ENCODE results near the gene ANO10. TPM values are rescaled to one million over a fixed set of nuclear protein-coding genes. Genes with fewer than 3 reads are reported as not detected.
"Not testable (repeated sequence)": the region's sequence is repeated elsewhere in the genome, so short reads cannot be mapped to it uniquely, and the experiment has no call there.

The ANO10 gene
- total RNA-seq, 1 donor from 2014 or later = 32.8 TPM

DNA sequence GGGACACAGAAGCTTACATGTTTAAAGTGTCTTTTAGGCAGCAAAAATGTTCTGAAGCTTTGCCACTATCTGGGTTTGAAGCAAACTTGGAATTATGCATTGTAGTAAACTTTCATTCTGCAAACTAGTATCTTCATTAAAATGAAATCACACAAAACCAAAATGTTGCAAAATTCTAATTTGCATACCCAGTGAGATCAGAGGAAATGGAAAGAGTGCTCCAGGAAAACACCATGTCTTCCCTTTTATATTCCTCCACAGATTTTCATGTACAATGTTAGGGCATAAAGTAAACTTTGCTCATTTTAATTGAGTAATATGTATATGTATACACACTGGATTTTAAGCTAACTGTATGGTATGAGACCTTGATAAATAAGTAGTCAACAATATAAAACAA, 23.9 kb downstream of the ANO10 start:
- Mint-ChIP-seq H3K27ac (ENCODE audit: unreplicated experiment) (no peak overlapping the region), H3K9me3 (ENCODE audit: unreplicated experiment) (peaks cover 11% of the 10 kb centered on the region), H3K4me3 (ENCODE audit: unreplicated experiment) (no peak overlapping the region), H3K27me3 (ENCODE audit: unreplicated experiment) (no peaks in the 10 kb centered on the region), H3K36me3 (ENCODE audit: unreplicated experiment) (peaks cover 33% of the 10 kb centered on the region), H3K4me1 (ENCODE audit: unreplicated experiment) (no peaks in the 10 kb centered on the region)
- TF ChIP-seq, protein P1, sequence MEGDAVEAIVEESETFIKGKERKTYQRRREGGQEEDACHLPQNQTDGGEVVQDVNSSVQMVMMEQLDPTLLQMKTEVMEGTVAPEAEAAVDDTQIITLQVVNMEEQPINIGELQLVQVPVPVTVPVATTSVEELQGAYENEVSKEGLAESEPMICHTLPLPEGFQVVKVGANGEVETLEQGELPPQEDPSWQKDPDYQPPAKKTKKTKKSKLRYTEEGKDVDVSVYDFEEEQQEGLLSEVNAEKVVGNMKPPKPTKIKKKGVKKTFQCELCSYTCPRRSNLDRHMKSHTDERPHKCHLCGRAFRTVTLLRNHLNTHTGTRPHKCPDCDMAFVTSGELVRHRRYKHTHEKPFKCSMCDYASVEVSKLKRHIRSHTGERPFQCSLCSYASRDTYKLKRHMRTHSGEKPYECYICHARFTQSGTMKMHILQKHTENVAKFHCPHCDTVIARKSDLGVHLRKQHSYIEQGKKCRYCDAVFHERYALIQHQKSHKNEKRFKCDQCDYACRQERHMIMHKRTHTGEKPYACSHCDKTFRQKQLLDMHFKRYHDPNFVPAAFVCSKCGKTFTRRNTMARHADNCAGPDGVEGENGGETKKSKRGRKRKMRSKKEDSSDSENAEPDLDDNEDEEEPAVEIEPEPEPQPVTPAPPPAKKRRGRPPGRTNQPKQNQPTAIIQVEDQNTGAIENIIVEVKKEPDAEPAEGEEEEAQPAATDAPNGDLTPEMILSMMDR (IDR thresholded peaks at IDR 0.05) = no peak
- DNase-seq (ENCODE audit: extremely low spot score, unreplicated experiment) = no peak

DNA sequence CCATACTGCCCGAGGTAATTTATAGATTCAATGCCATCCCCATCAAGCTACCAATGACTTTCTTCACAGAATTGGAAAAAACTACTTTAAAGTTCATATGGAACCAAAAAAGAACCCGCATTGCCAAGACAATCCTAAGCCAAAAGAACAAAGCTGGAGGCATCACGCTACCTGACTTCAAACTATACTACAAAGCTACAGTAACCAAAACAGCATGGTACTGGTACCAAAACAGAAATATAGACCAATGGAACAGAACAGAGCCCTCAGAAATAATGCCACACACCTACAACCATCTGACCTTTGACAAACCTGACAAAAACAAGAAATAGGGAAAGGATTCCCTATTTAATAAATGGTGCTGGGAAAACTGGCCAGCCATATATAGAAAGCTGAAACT, 25.6 kb downstream of the ANO10 start:
- DNase-seq (ENCODE audit: extremely low spot score, unreplicated experiment); H3K4me3 Mint-ChIP-seq (ENCODE audit: unreplicated experiment); H3K4me1 Mint-ChIP-seq (ENCODE audit: unreplicated experiment); H3K27me3 Mint-ChIP-seq (ENCODE audit: unreplicated experiment); H3K27ac Mint-ChIP-seq (ENCODE audit: unreplicated experiment): not testable (repeated sequence)
- Mint-ChIP-seq H3K36me3 (ENCODE audit: unreplicated experiment) (peaks cover 41% of the 10 kb centered on the region), H3K9me3 (ENCODE audit: unreplicated experiment) (peaks cover 19% of the 10 kb centered on the region)

DNA sequence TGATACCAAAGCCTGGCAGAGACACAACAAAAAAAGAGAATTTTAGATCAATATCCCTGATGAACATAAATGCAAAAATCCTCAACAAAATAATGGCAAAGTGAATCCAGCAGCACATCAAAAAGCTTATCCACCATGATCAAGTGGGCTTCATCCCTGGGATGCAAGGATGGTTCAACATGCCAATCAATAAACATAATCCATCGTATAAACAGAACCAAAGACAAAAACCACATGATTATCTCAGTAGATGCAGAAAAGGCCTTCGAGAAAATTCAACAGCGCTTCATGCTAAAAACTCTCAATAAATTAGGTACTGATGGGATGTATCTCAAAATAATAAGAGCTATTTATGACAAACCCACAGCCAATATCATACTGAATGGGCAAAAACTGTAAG, 26.5 kb downstream of the ANO10 start:
- DNase-seq (ENCODE audit: extremely low spot score, unreplicated experiment); H3K27ac Mint-ChIP-seq (ENCODE audit: unreplicated experiment); H3K4me3 Mint-ChIP-seq (ENCODE audit: unreplicated experiment); H3K4me1 Mint-ChIP-seq (ENCODE audit: unreplicated experiment); H3K27me3 Mint-ChIP-seq (ENCODE audit: unreplicated experiment): not testable (repeated sequence)
- Mint-ChIP-seq H3K9me3 (ENCODE audit: unreplicated experiment) (peaks cover 19% of the 10 kb centered on the region), H3K36me3 (ENCODE audit: unreplicated experiment) (peaks cover 50% of the 10 kb centered on the region)

DNA sequence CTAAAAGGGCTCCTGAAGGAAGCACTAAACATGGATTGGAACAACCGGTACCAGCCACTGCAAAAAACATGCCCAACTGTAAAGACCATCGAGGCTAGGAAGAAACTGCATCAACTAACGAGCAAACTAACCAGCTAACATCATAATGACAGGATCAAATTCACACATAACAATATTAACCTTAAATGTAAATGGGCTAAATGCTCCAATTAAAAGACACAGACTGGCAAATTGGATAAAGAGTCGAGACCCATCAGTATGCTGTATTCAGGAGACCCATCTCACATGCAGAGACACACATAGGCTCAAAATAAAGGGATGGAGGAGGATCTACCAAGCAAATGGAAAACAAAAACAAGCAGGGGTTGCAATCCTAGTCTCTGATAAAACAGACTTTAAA, 28.2 kb downstream of the ANO10 start:
- H3K27ac Mint-ChIP-seq (ENCODE audit: unreplicated experiment); H3K4me1 Mint-ChIP-seq (ENCODE audit: unreplicated experiment); H3K27me3 Mint-ChIP-seq (ENCODE audit: unreplicated experiment); DNase-seq (ENCODE audit: extremely low spot score, unreplicated experiment); H3K4me3 Mint-ChIP-seq (ENCODE audit: unreplicated experiment): not testable (repeated sequence)
- Mint-ChIP-seq H3K36me3 (ENCODE audit: unreplicated experiment) (peaks cover 55% of the 10 kb centered on the region), H3K9me3 (ENCODE audit: unreplicated experiment) (peaks cover 19% of the 10 kb centered on the region)

DNA sequence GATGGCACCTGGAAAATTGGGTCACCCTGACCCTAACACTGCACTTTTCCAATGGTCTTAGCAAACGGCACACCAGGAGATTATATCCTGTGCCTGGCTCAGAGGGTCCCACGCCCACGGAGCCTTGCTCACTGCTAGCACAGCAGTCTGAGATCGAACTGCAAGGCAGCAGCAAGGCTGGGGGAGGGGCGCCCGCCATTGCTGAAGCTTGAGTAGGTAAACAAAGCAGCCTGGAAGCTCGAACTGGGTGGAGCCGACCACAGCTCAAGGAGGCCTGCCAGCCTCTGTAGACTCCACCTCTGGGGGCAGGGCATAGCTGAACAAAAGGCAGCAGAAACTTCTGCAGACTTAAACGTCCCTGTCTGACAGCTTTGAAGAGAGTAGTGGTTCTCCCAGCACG, 29.9 kb downstream of the ANO10 start:
- not testable (repeated sequence) for DNase-seq (ENCODE audit: extremely low spot score, unreplicated experiment); H3K27me3 Mint-ChIP-seq (ENCODE audit: unreplicated experiment); H3K27ac Mint-ChIP-seq (ENCODE audit: unreplicated experiment); H3K4me3 Mint-ChIP-seq (ENCODE audit: unreplicated experiment); H3K4me1 Mint-ChIP-seq (ENCODE audit: unreplicated experiment)
- H3K36me3 Mint-ChIP-seq (ENCODE audit: unreplicated experiment) = peaks cover 53% of the 10 kb centered on the region
- peaks cover 19% of the 10 kb centered on the region for H3K9me3 Mint-ChIP-seq (ENCODE audit: unreplicated experiment)

DNA sequence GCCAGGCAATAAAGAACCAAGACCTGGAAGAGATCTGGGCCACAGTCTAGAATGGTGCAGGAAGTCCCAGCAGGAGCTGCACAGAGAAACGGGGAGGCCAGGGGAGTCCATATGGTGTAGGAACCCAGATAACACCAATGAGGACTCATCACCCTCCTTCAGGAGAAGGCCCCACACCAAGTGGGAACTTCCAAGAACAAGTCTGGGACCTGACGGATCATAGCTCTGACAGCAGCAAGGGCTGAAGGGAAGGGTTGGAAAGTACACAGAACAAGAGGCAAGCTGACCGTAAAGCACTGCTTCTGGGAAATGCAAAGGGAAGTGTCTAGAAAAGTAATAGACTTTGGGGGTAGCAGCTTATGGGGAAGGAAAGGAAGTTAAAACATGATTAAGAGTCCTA, 34.5 kb downstream of the ANO10 start:
- TF ChIP-seq, protein P1 (IDR thresholded peaks at IDR 0.05) = no peak
- Mint-ChIP-seq H3K27ac (ENCODE audit: unreplicated experiment) (no peak overlapping the region), H3K36me3 (ENCODE audit: unreplicated experiment) (peaks cover 18% of the 10 kb centered on the region), H3K4me1 (ENCODE audit: unreplicated experiment) (peaks cover 32% of the 10 kb centered on the region), H3K4me3 (ENCODE audit: unreplicated experiment) (no peak overlapping the region), H3K27me3 (ENCODE audit: unreplicated experiment) (no peaks in the 10 kb centered on the region), H3K9me3 (ENCODE audit: unreplicated experiment) (peaks cover 1% of the 10 kb centered on the region)
- DNase-seq (ENCODE audit: extremely low spot score, unreplicated experiment) = no peak

DNA sequence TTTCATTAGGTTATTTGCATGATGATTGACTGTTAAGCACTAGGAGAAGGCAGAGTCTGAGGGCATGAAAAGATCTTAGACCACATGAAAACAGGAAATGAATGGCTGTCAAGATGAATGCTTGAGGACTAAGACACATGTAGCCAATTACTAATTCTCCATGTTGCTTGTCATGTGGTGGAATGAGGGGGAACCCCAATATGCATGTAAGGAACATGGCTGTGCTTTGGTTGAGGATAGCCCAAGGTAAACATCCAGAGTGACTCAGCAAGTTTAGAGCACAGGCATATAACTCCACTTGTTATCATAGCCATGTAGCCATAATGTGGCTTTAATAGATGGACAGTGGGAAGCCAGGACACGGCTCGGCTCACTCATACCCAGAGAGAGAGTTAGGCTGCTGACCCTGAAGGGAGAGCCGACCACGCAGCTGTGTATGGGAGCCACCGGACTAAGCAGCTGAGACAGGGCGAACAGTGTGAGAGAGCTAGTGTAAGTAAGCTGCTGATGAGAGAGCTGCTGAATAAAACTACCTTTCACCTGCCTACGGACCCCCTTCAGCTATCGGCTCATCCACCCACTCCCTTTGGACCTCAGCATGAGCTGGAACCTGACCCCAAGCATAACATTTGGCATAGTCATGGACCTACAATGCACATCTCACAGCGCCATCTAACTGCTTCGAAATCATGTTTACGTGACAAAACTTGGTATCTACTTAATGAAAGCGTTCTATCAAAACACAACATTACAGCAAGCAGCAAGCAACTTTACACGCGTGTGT, 37.6 kb downstream of the ANO10 start:
- peaks cover 32% of the 10 kb centered on the region for H3K4me1 Mint-ChIP-seq (ENCODE audit: unreplicated experiment)
- DNase-seq (ENCODE audit: extremely low spot score, unreplicated experiment) = no peak

More for the DNA sequence above, 37.6 kb downstream of the ANO10 start:
- TF ChIP-seq, protein P1 (IDR thresholded peaks at IDR 0.05) = no peak
- Mint-ChIP-seq H3K9me3 (ENCODE audit: unreplicated experiment) (no peaks in the 10 kb centered on the region), H3K27me3 (ENCODE audit: unreplicated experiment) (no peaks in the 10 kb centered on the region), H3K27ac (ENCODE audit: unreplicated experiment) (no peak overlapping the region), H3K4me3 (ENCODE audit: unreplicated experiment) (no peak overlapping the region), H3K36me3 (ENCODE audit: unreplicated experiment) (peaks cover 4% of the 10 kb centered on the region)
